Right hindlimb (tissue), 1 donor: ENCODE results near the gene NIPA2.
"Not testable (repeated sequence)": the region's sequence is repeated elsewhere in the genome, so short reads cannot be mapped to it uniquely, and the experiment has no call there.

Experiments
- DNase-seq: peaks from one replicate; pipeline ENCODE4 v3.0.0-alpha.2; 2018

Gene NIPA2

DNA sequence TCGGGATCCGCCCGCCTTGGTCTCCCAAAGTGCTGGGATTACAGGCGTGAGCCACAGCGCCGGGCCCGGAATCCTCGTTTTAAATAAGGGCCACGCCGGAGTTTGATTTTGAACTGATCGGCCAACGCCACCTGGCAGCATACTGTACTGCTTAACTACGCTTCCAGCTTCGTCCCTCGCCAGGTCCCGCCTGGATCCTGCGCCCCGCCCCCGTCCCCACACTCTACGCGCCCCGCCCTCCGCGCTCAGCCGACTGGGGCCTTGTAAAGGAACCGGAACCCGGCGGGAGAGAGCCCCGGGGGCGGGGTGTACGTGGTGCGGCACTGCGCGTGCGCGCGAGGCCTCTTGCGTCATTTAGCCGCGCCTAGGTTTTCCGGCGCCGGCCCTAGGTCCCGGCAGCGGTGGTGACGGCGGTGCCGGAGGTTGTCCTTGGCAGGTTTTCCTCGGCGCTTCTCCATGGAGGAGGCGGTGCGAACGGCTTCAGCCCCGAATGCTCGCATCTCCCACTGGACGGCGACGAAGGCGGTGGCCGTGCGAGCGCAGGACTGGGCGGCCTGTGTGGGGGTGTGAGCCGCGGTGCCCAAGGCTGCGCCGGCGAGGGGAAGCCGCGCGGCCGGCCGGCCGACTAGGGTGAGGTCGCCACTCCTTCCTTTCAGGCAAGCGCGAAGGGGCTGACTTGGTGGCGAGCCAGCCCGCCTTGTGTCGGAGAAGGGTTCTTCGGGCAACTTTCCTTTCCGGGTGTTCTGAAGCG lies at the start of gene NIPA2:
TSS of gene NIPA2 (plus strand) at position 375 of the 751 bp plus-strand sequence. CDS start 13,066 bp downstream, outside the sequence.
- peak; percentile 99 for DNase-seq

DNA sequence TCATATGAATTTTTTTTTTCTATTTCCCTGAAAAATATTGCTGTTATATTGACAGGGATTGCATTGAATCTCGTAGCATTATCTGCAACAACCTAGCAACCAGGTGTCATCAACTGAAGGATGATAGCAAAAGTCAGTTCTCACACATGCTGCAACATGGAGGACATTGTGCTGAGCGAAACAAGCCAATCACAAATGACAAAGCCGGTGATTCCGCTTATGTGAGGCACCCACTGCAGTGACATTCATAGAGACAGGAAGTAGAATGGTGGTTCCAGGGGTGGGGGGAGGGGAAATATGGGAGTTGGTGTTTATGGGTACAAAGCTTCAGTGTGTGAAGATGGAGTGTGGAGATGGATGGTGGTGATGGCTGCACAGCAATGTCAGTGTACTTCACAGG lies 44.4 kb upstream of the NIPA2 start:
- no peak for DNase-seq

DNA sequence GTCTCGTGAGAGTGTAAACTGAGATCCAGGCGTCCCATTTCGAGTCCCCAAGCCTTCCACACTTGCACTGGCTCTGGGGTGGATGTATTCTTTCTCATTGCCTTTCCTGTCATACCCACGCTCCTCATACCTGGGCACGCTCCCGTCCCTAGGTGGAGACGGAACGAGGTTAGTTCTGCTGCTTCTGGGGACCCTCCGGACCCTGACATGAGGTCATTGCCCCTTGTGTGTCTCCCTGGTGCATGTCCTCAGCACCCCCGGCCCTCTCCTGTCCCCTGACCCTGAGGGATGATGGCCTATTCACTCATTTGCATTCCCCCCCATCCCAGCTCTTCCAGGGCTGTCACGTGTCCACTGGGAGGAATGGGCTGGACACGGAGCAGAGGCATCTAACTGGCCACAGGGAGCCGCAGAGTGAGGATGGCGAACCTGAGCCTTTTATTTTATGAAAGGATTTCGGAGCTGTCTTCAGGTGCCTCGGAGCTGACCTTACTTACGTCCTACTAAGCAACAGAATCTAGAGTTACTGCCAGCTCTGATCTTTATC lies 43.8 kb upstream of the NIPA2 start:
- no peak for DNase-seq

DNA sequence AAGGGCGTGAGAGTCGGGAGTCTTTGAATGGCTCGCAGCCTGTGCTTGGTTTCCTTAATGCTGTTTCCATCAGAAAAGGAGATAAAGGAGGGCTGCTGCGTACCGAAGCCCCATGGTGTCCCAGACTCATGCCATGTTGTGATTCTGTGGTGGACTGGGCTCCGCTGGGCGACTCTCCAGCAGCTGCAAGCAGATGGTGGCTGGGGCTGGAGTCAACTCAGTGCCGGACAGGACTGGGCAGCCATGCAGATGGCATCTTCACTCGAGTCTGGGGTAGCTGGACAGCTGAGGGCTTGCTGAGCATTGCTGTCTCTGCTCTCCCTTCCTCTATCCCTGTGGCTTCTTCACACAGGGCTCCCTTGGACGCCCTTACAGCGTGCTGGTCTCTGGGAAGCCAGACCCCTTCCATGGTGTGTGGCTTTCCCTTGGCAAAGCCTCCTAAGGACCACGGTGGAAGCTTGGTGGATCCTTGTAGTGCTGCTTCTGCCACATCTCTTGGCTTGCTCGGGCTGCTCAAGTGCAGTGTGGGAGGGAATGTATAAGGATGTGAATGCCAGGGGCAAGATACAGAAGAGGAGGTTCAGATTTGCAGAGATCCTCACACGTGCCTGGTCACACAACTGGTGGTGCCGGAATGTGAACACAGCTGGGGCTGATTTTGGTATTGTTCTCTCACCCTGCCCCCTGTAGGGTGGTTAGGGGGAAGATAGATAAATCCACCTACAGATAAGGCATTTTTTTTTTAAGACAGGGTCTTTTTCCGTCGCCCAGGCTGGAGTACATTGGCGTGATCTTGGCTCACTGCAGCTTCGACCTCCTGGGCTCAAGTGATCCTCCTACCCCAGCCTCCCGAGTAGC lies 43.0 kb upstream of the NIPA2 start:
- no peak for DNase-seq

DNA sequence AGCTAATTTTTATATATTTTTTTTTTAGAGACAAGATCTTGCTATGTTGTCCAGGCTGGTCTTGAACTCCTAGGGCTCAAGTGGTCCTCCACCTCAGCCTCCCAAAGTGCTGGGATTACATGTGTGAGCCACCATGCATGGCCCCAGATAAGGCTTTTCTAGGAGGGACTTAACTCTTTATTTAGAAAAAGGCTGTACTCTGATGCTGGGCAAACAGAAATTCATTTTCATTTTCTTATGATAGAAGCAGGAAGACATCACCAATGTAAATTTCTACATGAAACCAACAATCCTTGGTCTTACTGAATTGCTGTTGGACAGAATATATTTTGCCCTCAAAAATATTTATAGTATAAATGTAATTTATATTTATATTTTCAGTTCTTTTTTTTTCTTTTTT lies 42.4 kb upstream of the NIPA2 start:
- no peak for DNase-seq

DNA sequence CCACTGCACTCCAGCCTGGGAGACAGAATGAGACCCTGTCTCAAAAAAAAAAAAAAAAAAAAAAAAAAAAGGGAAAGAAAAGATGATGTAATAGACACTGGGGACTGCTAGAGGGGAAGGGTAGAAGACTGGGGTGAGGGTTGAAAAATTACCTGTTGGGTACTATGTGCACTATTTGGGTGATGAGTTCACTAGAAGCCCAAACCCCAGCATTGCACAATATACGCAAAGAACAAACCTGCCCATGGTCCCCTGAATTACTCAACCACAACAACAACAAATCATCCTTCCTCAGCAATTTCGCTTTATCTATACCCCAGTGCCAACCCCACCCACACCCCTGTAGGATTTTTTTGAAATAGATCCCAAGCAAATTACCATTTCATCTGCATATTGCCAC lies 38.6 kb upstream of the NIPA2 start:
- DNase-seq: no peak

DNA sequence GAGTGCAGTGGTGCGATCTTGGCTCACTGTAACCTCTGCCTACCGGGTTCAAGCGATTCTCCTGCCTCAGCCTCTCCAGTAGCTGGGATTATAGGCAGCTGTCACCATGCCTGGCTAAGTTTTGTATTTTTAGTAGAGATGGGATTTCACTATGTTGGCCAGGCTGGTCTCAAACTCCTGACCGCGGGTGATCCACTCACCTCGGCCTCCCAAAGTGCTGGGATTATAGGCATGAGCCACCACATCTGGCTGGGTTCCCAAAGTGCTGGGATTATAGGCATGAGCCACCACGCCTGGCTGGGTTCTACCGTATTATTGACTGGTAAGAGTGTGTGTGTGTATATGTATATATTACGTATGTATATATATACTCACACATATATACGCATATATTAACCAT lies 35.5 kb upstream of the NIPA2 start:
- not testable (repeated sequence) for DNase-seq

DNA sequence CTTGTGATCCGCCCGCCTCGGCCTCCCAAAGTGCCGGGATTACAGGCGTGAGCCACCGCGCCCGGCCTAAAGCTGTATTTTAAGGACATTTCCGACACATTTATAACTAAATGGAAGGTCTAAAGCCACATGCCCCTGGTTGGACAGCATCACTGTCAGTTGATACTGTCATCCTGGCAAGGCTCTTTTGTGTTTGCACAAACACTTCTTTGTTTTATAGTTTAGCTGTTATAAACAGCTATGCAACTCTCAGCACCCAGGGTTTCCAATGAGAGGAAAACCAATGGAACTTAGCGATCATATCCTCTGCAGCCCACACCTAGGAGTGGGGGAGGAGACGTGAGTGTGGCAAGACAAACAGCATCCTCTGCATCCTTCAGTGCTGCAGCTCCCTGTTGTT lies 32.3 kb upstream of the NIPA2 start:
- no peak for DNase-seq

DNA sequence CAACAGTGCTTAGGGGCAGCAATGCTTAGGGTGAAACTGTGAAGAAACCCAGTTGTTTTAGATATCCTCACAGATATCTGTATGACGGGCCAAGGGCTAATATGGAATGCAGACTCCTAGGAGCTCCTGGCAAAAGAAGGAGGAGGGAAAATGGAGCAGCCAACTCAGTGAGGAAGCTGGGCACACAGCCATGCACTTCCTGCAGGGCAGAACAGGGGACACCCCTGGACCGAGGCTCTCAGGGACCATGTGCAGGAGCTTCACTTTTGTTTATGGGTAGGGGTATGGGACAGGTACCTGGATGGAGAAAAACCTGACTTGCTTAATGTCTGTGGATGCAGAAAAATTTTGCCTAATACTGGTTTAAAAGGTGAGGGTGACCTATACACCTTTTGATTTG lies 31.8 kb upstream of the NIPA2 start:
- DNase-seq: no peak

DNA sequence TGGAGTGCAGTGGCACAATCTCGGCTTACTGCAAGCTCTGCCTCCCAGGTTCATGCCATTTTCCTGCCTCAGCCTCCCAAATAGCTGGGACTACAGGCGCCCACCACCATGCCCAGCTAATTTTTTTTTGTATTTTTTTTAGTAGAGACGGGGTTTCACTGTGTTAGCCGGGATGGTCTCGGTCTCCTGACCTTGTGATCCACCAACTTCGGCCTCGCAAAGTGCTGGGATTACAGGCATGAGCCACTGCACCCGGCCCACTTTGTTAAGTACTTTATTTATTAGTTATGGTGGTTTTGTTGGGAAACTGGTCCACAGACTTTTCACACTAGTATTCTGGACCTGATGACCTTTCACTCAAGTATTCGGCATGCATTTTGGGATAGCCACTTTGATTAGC lies 30.6 kb upstream of the NIPA2 start:
- DNase-seq: not testable (repeated sequence)

DNA sequence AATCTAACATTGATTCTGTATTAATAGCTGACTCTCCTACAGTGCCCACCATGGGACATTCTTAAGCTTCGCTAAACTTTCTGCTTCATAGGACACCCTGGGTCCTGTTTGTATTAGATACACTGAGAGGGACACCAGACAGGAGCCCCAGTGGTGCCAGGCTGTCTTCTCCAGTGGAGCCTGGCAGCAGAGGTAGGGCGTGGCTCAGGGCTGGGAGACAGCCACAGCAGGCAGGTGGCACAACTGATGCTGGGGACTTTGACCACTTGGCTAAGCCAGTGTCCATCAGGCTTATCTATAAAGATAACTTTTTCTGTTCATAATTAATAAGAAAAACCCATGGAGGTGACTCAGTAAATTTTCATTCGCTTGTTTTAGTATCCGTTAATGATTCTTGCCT lies 30.2 kb upstream of the NIPA2 start:
- DNase-seq: no peak

DNA sequence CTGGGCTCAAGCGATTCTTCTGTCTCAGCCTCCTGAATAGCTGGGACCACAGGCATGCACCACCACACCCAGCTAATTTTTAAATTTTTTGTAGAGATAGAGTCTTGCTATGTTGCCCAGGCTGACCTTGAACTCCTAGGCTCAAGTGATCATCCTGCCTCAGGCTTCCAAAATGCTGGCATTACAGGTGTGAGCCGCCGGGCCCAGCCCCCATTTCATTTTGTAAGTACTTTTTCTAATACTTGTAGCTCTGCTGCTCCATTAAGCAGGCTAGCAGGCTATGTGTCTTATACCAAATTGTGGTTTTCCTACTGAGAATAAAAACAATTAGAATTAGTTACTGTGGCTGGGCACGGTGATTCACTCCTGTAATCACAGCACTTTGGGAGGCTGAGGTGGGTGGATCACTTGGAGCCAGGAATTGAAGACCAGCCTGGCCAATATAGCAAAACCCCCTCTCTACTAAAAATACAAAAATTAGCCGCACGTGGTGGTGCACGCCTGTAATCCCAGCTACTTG lies 29.6 kb upstream of the NIPA2 start:
- DNase-seq: no peak

DNA sequence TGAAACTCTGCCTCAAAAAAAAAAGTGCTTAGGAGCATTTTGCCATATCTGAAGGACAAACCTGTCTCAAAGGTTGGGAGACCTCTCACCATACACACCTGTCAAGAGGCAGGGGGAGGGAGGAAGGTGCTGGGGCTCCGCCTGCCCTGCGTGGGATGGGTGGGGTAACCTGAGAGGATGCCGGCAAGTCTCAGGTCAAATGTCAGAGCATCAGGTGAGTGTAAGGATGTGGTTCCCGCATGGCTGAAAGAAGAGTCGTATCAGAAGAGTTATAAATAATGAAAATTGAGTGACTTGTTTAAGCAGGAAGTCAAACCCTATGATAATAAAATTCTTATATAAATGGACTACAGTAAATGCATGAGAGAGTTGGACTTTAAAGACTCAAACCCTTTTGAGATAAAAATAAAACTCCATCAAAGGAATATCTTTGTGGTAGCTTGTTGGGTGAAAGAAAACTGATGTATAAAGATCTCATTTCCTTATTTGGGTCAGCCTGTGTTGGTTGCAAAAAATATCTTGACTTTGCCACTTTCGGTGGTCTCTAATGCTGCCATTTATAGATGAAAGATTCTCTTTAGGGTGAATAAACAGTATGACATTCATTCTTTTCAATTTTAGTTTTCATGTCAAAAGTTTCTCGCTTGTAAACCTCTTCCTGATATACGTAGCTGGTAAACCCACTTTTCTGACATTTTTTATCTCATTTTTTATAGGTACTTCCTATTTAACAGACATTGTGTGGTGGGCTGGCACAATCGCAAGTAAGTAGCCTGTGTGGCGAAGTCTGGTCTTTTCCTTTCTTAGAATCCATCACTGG lies 28.2 kb upstream of the NIPA2 start:
- DNase-seq: no peak

DNA sequence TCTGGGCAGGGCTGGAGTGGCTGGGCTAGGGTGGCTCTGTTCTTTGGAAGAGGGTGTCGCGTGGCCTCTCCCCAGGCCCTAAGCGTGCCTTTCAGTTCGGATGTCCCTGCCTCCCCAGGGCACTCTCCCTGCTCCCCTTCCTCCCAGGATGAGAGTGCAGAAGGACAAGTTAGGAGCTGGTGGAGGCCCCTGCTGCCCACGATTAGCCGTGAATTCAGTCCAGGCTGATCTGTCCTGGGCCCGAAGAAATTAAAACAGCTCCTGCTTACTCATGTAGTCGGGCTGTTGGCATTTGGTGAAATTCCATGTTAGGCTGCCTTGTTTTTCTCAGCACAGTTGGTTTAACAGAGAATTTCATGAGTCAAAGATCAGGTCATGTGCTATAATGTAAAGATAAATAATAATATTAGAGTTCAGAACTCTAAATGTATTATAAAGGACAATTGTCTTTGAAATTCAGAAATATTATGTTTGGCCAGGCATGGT lies 27.6 kb upstream of the NIPA2 start:
- no peak for DNase-seq

DNA sequence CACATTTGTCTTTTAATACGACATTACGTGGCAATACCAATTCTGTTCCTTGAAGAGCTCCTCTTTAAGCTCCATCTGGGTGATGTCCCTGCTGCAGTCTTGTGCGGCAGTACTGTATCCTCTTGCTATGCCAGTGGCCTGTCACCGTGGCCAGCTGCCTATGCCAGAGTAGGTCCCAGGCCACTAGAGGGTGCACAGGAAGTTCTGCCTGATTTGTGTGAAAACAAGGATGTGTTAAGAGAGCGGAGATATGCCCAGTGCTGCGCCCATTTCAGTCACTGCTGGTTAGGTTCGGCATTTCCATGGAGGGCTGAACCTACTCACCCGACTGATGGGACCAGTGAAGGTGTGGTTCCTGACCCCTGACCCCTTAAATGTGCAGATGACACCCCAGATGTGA lies 26.8 kb upstream of the NIPA2 start:
- DNase-seq: no peak

DNA sequence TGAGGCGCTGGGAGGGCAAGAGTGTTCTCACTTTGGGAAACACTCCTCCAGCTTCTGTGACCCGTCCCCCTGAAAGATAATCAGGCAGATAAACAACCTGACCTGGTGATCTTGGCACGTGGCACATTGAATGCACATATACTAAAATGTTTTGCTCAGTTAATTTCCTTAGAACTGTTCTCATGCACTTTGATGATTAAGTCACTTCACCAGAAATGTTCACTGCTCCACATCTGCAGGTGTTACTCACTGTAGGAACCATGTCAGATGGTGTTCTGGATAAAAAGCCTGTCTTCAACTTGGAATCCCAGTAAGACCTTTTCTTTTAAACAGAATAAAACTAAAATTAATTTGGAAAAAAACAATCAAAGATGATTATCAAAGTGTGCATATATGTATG lies 24.6 kb upstream of the NIPA2 start:
- no peak for DNase-seq

DNA sequence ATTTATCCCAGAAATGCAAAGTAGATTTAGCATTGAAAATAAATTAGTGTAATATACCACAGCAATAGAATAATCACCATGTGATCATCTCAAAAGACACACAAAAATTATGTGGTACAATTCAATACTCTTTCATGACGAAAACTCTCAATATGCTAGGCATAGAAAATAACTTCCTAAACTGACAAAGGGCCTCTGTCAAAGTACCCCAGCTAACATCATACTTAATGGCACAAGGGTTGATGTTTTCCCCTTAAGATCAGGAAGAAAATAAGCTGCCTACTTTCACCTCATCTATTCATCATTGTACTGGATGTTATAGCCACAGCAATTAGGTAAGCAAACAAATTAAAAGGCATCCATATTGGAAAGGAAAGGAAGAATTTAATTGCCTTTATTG lies 22.7 kb upstream of the NIPA2 start:
- no peak for DNase-seq

DNA sequence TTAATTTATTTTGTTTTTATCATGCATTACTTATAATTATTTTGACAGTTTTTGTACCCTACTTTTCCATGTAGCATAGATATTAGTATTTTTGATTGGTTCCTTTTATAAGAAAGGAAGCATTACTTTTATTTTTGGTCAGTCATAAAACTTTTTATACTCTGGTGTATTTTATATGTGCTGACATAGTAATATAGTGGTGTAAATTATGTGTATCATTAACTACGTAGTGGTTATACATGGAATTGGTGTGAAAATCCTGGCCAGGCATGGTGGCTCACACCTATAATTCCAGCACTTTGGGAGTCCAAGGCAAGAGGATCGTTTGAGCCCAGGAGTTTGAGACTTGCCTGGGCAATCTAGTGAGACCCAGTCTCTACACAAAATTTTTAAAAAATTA lies 18.8 kb upstream of the NIPA2 start:
- DNase-seq: no peak

DNA sequence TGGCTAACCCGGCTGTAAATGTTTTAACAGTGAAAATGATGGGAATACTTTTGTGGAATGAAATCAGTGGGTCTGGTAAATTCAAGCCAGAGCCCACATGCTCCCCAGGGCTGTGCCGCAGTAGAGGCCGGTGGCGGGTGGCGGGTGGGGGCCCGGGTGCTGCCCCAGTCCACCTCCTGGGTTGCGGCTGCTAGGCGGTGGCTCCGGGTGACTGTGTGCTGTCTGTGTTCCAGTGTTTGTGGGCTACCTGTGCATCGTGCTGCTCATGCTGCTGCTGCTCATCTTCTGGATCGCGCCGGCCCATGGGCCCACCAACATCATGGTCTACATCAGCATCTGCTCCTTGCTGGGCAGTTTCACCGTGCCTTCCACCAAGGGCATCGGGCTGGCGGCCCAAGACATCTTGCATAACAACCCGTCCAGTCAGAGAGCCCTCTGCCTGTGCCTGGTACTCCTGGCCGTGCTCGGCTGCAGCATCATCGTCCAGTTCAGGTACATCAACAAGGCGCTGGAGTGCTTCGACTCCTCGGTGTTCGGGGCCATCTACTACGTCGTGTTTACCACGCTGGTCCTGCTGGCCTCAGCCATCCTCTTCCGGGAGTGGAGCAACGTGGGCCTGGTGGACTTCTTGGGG lies 14.9 kb upstream of the NIPA2 start:
- no peak for DNase-seq

DNA sequence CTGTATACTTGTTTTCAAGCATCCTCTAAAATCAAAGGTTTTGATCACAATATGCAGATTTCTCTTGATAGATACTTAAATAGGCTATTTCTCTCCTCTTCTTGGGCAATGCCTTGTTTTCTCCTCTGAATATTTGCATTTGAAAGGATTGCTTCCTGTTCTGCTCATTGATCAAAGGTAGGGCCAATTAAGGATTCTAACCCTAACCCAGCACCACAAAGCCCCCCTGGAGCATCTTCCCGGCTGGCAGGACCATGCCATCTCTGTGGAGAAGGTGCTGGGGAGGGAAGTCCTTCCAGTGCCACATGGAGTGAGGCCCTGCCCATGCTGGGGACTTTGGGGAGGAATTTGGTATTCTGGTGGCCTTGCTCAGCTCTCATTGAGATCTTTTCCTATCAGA lies 11.3 kb upstream of the NIPA2 start:
- DNase-seq: no peak

DNA sequence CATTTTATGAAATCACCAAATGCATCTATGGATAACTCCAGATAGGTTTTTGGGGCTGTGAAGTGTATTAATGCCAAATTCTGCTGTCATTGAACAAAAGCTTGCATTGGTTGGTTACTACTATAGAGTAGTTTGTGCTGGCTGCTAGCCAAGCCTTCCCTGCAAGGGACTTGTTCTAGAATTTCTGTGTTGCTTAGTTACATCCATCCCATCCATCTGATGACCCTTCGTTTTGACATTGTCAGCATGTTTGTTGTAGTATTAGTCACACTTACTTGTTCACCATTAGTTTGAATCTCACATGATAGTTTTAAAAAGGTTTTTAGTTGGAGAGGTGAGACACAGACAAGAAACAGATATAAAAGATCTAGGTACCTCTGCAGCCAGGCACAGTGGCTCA lies 7.0 kb upstream of the NIPA2 start:
- no peak for DNase-seq

DNA sequence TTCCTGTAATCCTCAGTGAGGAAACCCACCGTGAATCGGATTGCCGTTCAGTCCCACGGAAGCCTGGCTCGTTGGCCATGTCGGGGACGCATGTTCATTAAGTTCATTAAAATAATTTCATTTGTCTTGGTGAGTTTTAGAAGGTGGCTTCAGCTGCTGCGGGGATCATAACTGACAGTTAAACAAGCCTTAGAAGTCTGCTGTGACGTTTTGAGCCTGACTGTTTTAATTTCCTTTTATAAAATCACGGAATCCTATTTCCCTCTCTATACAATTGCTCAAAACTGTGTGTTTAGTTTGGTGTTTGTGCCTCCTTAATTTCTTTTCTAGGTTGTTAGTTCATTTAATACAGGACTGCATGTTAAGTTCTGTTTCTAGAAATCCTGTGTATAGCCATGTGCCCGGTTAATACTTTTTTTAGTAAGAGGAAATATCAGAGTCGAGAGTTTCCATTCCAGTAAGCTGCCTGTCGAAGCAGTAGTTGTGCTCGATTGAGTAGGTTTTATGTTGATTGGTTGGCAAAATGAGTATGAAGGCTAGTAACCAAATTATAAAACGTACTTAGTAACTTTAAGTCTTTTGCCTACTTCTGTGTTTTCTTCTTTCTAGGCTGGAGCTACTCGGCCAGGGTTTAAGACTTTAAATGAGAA lies 705 bp downstream of the NIPA2 start:
- DNase-seq: no peak
